OCI-LY7 (cell line): ENCODE measurements around the gene BMP8A. TPM values are rescaled to one million over a fixed set of nuclear protein-coding genes. Genes with fewer than 3 reads are reported as not detected.

Experiments
- BruUV-seq: library from RNA; stranded (reverse); fragments of 400-500 nt; replicated peaks from 2 replicates; lab custom pipeline; 2021; lab: Mats Ljungman, UMichigan
- CTCF ChIA-PET: fragments of 300-600 bp; sonication (Branson Sonifier 250); formaldehyde crosslinking; loops from one replicate; lab custom pipeline; 2022; ENCODE audit warnings: antibody characterized with exemption; ENCODE audit not compliant: unreplicated experiment; lab: Charles Lee
- POLR2A ChIA-PET: fragments of 300-600 bp; sonication (Branson Sonifier 250); formaldehyde crosslinking; loops from one replicate; lab custom pipeline; 2022; ENCODE audit warnings: antibody characterized with exemption; lab: Charles Lee
- DNase-seq: peaks from one replicate; pipeline ENCODE4 v3.0.0-alpha.2; 2015; ENCODE audit warnings: low spot score
- H2AFZ ChIP-seq: fragments of 200-600 bp; sonication (generic), shearing (Covaris generic); 2 replicates; pipeline ENCODE4 v1.6.1; 2014; ENCODE audit warnings: mild to moderate bottlenecking, antibody characterized with exemption, low read length, moderate library complexity
- H3K27ac ChIP-seq: fragments of 200-600 bp; sonication (generic); 2 replicates; pipeline ENCODE4 v1.5.1; 2014; ENCODE audit warnings: mixed run types, low read depth, mild to moderate bottlenecking, moderate library complexity, low read length, inconsistent platforms; ENCODE audit not compliant: poor library complexity, severe bottlenecking
- H3K36me3 ChIP-seq: fragments of 200-600 bp; sonication (generic); 2 replicates; pipeline ENCODE4 v1.6.1; 2014; ENCODE audit warnings: mild to moderate bottlenecking, antibody characterized with exemption, low read length, moderate library complexity, mixed read lengths; ENCODE audit not compliant: insufficient read depth
- H3K4me1 ChIP-seq: fragments of 200-600 bp; sonication (generic); 2 replicates; pipeline ENCODE4 v1.5.1; 2014; ENCODE audit warnings: mild to moderate bottlenecking, low read length; ENCODE audit not compliant: insufficient read depth, poor library complexity, severe bottlenecking
- H3K4me2 ChIP-seq: fragments of 200-600 bp; sonication (generic); 2 replicates; pipeline ENCODE4 v1.6.1; 2014; ENCODE audit warnings: mild to moderate bottlenecking, low read length
- H3K4me3 ChIP-seq: fragments of 200-600 bp; sonication (generic); 2 replicates; pipeline ENCODE4 v1.5.1; 2014; ENCODE audit warnings: mild to moderate bottlenecking, low read depth, low read length; ENCODE audit not compliant: poor library complexity, severe bottlenecking
- H3K79me2 ChIP-seq: fragments of 200-600 bp; sonication (generic); 2 replicates; pipeline ENCODE4 v1.6.1; 2016; ENCODE audit warnings: low read depth, mild to moderate bottlenecking, low read length, moderate library complexity, mixed read lengths; ENCODE audit not compliant: insufficient read depth
- H3K9me2 ChIP-seq: fragments of 200-600 bp; sonication (generic); 2 replicates; pipeline ENCODE4 v1.6.1; 2016; ENCODE audit warnings: mild to moderate bottlenecking, low read length, mixed read lengths; ENCODE audit not compliant: insufficient read depth
- H3K9me3 ChIP-seq: fragments of 200-600 bp; sonication (generic); 2 replicates; pipeline ENCODE4 v1.6.1; 2014; ENCODE audit warnings: mild to moderate bottlenecking, mixed run types, low read length, mixed read lengths
- H4K20me1 ChIP-seq: fragments of 200-600 bp; sonication (generic); 2 replicates; pipeline ENCODE4 v1.6.1; 2014; ENCODE audit warnings: mild to moderate bottlenecking, antibody characterized with exemption, low read length, moderate library complexity, mixed read lengths; ENCODE audit not compliant: insufficient read depth
- EZH2phosphoT487 ChIP-seq: fragments of 200-600 bp; sonication (generic); IDR thresholded peaks from 2 replicates; pipeline ENCODE4 v1.6.1; 2018; ENCODE audit warnings: low read depth, borderline replicate concordance, mild to moderate bottlenecking, mixed run types, antibody characterized with exemption, low read length, moderate library complexity, mixed read lengths
- intact Hi-C: fragments of 100-400 bp; cut with micrococcal nuclease; formaldehyde crosslinking; loops from one replicate; pipeline ENCODE4 v1.10.0; 2022; ENCODE audit not compliant: unreplicated experiment
- total RNA-seq, 2 experiments: library from RNA; depleted of rRNA in 1 of 2; stranded (reverse); fragments of >200 nt in 1 of 2; shearing (Covaris generic) in 1 of 2; gene quantifications; 2 replicates each; pipeline ENCODE4 v1.2.3, GENCODE V29; 2014 to 2022
- TF ChIP-seq, protein P1 (sequence below): fragments of 200-600 bp; sonication (generic); conservative IDR thresholded peaks from 2 replicates; pipeline ENCODE4 v1.5.1; 2014; ENCODE audit warnings: mild to moderate bottlenecking, antibody characterized with exemption, low read length, moderate library complexity, mixed read lengths

The BMP8A gene
- total RNA-seq, 2 experiments from 2014 or later, result 0.32 to 0.44 TPM

DNA sequence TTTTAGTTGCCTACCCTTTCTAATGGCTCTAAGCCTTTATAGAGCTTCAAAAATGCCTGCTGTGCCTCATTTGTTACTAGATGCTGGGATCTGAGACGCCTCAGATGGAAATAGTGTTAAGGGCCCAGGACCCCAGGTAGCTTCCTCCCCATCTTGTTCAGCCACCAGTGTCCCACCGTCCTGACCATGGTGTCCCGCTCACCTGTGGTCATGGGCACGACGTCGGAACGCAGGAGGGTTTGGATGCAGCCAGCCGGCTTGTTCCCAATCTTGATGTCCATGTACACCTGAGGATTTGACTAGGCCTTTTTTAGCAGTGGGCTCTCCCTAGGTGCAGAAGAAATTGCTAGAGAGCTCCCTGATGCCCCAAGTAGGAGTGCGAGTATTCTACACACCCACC, 54.1 kb downstream of the BMP8A start:
- Histone ChIP-seq H3K27ac (no peak overlapping the region), H2AFZ (no peak overlapping the region), H3K4me2 (no peak overlapping the region), H3K4me3 (no peak overlapping the region), H3K79me2 (no peaks in the 10 kb centered on the region), H3K9me3 (no peaks in the 10 kb centered on the region), H3K9me2 (no peaks in the 10 kb centered on the region), H3K36me3 (peaks cover 58% of the 10 kb centered on the region), H3K4me1 (peaks cover 16% of the 10 kb centered on the region), H4K20me1 (no peaks in the 10 kb centered on the region)
- TF ChIP-seq, protein P1, sequence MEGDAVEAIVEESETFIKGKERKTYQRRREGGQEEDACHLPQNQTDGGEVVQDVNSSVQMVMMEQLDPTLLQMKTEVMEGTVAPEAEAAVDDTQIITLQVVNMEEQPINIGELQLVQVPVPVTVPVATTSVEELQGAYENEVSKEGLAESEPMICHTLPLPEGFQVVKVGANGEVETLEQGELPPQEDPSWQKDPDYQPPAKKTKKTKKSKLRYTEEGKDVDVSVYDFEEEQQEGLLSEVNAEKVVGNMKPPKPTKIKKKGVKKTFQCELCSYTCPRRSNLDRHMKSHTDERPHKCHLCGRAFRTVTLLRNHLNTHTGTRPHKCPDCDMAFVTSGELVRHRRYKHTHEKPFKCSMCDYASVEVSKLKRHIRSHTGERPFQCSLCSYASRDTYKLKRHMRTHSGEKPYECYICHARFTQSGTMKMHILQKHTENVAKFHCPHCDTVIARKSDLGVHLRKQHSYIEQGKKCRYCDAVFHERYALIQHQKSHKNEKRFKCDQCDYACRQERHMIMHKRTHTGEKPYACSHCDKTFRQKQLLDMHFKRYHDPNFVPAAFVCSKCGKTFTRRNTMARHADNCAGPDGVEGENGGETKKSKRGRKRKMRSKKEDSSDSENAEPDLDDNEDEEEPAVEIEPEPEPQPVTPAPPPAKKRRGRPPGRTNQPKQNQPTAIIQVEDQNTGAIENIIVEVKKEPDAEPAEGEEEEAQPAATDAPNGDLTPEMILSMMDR, result no peak
- no peak for TF ChIP-seq EZH2phosphoT487
- DNase-seq, result no peak
- intact Hi-C loops, result no loop called here
- BruUV-seq, result no TSS peak
- ChIA-PET CTCF (no interaction called here), POLR2A (interaction anchor here (0.7 to 1.4 kb wide), 2 partner anchors 8 to 30 kb away, joined by 4 to 6 read pairs; no protein-coding TSS in a partner anchor)

DNA sequence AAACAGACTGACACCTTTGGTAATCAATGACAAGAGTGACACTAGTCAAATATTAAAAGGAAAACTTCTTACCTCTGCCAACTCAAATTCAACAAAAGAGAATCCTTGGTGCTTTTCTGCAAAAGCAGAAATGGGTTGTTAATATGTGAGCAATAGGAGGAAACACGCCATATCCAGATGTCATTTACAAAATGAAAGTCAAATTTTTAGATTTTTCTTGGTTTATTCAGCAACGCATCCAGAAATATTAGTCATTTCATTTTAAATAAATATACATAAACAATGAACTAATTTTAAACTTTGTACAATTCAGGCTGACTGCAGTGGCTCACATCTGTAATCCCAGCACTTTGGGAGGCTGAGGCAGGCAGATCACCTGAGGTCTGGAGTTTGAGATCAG, 62.8 kb downstream of the BMP8A start:
- no TSS peak for BruUV-seq
- H4K20me1 ChIP-seq, result no peaks in the 10 kb centered on the region
- no peak overlapping the region for H3K4me3 ChIP-seq
- H3K9me2 ChIP-seq, result no peaks in the 10 kb centered on the region
- H3K27ac ChIP-seq, result no peak overlapping the region
- no peak for TF ChIP-seq EZH2phosphoT487
- TF ChIP-seq, protein P1, result no peak
- intact Hi-C loops, result no loop called here
- no peak overlapping the region for H3K4me2 ChIP-seq
- no peaks in the 10 kb centered on the region for H3K4me1 ChIP-seq
- POLR2A ChIA-PET, result no interaction called here
- no peak for DNase-seq
- no peak overlapping the region for H2AFZ ChIP-seq
- no peaks in the 10 kb centered on the region for H3K9me3 ChIP-seq
- CTCF ChIA-PET, result no interaction called here
- no peaks in the 10 kb centered on the region for H3K79me2 ChIP-seq
- peaks cover 51% of the 10 kb centered on the region for H3K36me3 ChIP-seq

DNA sequence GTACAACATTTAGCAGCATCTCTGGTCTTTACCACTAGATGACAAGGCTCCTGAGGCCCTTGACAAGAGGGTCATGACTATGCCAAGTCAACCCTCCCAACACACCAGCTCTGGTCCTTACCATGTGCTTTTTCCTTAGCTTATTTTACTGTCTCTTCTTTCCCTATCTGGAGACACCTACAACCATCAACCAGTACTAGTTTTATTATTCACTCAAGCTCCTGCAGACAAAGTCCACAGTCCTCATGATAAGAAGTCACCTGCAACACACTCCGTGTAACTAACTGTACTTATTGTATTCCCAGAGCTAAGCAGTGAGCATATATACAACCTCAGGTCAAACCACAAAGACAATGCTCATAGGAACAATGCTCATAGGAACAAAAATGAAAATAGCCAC, 69.8 kb downstream of the BMP8A start:
- no peak overlapping the region for H2AFZ ChIP-seq
- CTCF ChIA-PET, result no interaction called here
- H3K27ac ChIP-seq, result no peak overlapping the region
- no peaks in the 10 kb centered on the region for H3K4me1 ChIP-seq
- H3K9me2 ChIP-seq, result no peaks in the 10 kb centered on the region
- BruUV-seq, result no TSS peak
- H3K9me3 ChIP-seq, result no peaks in the 10 kb centered on the region
- H4K20me1 ChIP-seq, result peaks cover 3% of the 10 kb centered on the region; the same call in 1 of the 2 replicates
- TF ChIP-seq, protein P1, result no peak
- no peak for TF ChIP-seq EZH2phosphoT487
- intact Hi-C loops, result no loop called here
- H3K4me3 ChIP-seq, result no peak overlapping the region
- DNase-seq, result no peak
- no peaks in the 10 kb centered on the region for H3K79me2 ChIP-seq
- H3K4me2 ChIP-seq, result no peak overlapping the region
- POLR2A ChIA-PET, result interaction anchor here (0.6 kb wide), 1 partner anchor 15 kb away, joined by 3 read pairs; no protein-coding TSS in a partner anchor
- H3K36me3 ChIP-seq, result peaks cover 80% of the 10 kb centered on the region
